Endothelial cell of umbilical vein (primary cell): Measurements from ENCODE around the gene CMTM2. TPM values are rescaled to one million over a fixed set of nuclear protein-coding genes. Genes with fewer than 3 reads are reported as not detected.

Experiments
- BruUV-seq: library from RNA; stranded (reverse); fragments of 400-500 nt; replicated peaks from 2 replicates; lab custom pipeline; 2021; lab: Mats Ljungman, UMichigan
- CTCF ChIA-PET: fragments of 300-600, 350-600 bp; sonication (Branson Sonifier 250); formaldehyde crosslinking; loops from one replicate; lab custom pipeline; 2021; ENCODE audit warnings: antibody characterized with exemption, inconsistent platforms; lab: Charles Lee
- POLR2A ChIA-PET: fragments of 300-600, 350-600 bp; sonication (Branson Sonifier 250); formaldehyde crosslinking; loops from one replicate; lab custom pipeline; 2021; ENCODE audit warnings: antibody characterized with exemption, inconsistent platforms; lab: Charles Lee
- DNase-seq: peaks from one replicate; pipeline ENCODE4 v3.0.0-alpha.2; 2011; ENCODE audit warnings: low read depth, low spot score
- FAIRE-seq: peaks from 2 replicates; lab custom pipeline; 2011; peaks lifted over from hg19 to GRCh38; lab: Jason Lieb, UNC
- H2AFZ ChIP-seq: 2 replicates; pipeline ENCODE4 v1.6.0; 2012; ENCODE audit warnings: low read depth, low read length, control low read depth, inconsistent platforms
- H3K27ac ChIP-seq: 2 replicates; pipeline ENCODE4 v1.5.1; 2011; ENCODE audit warnings: low read depth, mild to moderate bottlenecking, control low read depth, low read length, moderate library complexity; ENCODE audit not compliant: insufficient read depth
- H3K27me3 ChIP-seq, 2 experiments: 2 replicates each; pipeline versions ENCODE4 v1.6.0 to v1.6.1; 2011; ENCODE audit warnings: low read length in 2 of 2, mixed read lengths in 1 of 2; ENCODE audit not compliant: control insufficient read depth in 2 of 2, insufficient read depth in 2 of 2
- H3K36me3 ChIP-seq, 2 experiments: 2 replicates in 1 of 2; 3 replicates in 1 of 2; pipeline ENCODE4 v1.5.1; 2011; ENCODE audit warnings: low read length in 2 of 2, mild to moderate bottlenecking in 1 of 2, moderate library complexity in 1 of 2; ENCODE audit not compliant: control insufficient read depth in 2 of 2, insufficient read depth in 2 of 2; ENCODE audit errors: extremely low read depth in 1 of 2
- H3K4me1 ChIP-seq: 3 replicates; pipeline ENCODE4 v1.5.1; 2011; ENCODE audit warnings: mild to moderate bottlenecking, low read length; ENCODE audit not compliant: control insufficient read depth, insufficient read depth; ENCODE audit errors: extremely low read depth
- H3K4me2 ChIP-seq: 2 replicates; pipeline ENCODE4 v1.6.1; 2011; ENCODE audit warnings: low read length, control low read depth, mixed read lengths; ENCODE audit not compliant: insufficient read depth
- H3K4me3 ChIP-seq, 3 experiments: fragments of 200-600 bp in 1 of 3; sonication (generic), shearing (Covaris generic) in 1 of 3; replicated peaks in 1 of 3; 2 replicates each; pipeline ENCODE4 v1.5.1; 2011 to 2016; ENCODE audit warnings: control low read depth in 3 of 3, low read length in 3 of 3, mild to moderate bottlenecking in 2 of 3, inconsistent platforms in 1 of 3, low read depth in 1 of 3, moderate library complexity in 1 of 3; ENCODE audit not compliant: insufficient read depth in 1 of 3
- H3K79me2 ChIP-seq: 2 replicates; pipeline ENCODE4 v1.6.0; 2012; ENCODE audit warnings: low read length, inconsistent platforms; ENCODE audit not compliant: control insufficient read depth, insufficient read depth
- H3K9ac ChIP-seq: replicated peaks from 2 replicates; pipeline ENCODE3; 2011; ENCODE audit warnings: low read length, control low read depth; ENCODE audit not compliant: insufficient read depth; ENCODE audit errors: extremely low read depth
- H3K9me1 ChIP-seq: replicated peaks from 3 replicates; pipeline ENCODE4 v1.6.0; 2011; ENCODE audit warnings: mild to moderate bottlenecking, low read length; ENCODE audit not compliant: control insufficient read depth, insufficient read depth; ENCODE audit errors: extremely low read depth
- H3K9me3 ChIP-seq: replicated peaks from 2 replicates; pipeline ENCODE4 v1.5.1; 2012; ENCODE audit warnings: low read length, inconsistent platforms; ENCODE audit not compliant: control insufficient read depth, insufficient read depth
- H4K20me1 ChIP-seq: replicated peaks from 2 replicates; pipeline ENCODE3; 2011; ENCODE audit warnings: mild to moderate bottlenecking, low read length; ENCODE audit not compliant: control insufficient read depth, insufficient read depth; ENCODE audit errors: extremely low read depth
- CTCF ChIP-seq, 2 donors: IDR thresholded peaks; 1 replicate in 1 of 2; 2 replicates in 1 of 2; pipeline ENCODE4 v1.5.1; 2011; ENCODE audit warnings: low read length in 2 of 2, mild to moderate bottlenecking in 2 of 2, moderate library complexity in 2 of 2, control low read depth in 1 of 2, inconsistent platforms in 1 of 2, low read depth in 1 of 2; ENCODE audit not compliant: insufficient read depth in 1 of 2; ENCODE audit errors: extremely low read depth in 1 of 2
- EZH2 ChIP-seq: IDR thresholded peaks from 2 replicates; pipeline ENCODE4 v1.6.1; 2012; ENCODE audit warnings: borderline replicate concordance, low read depth, mild to moderate bottlenecking, moderate library complexity, low read length, inconsistent platforms; ENCODE audit not compliant: severe bottlenecking
- FOS ChIP-seq: IDR thresholded peaks from 2 replicates; pipeline ENCODE4 v1.6.1; 2011; ENCODE audit warnings: mild to moderate bottlenecking, low read length, moderate library complexity, borderline replicate concordance; ENCODE audit not compliant: insufficient read depth
- GATA2 ChIP-seq: IDR thresholded peaks from 2 replicates; pipeline ENCODE4 v1.7.0; 2011; ENCODE audit warnings: low read depth, mild to moderate bottlenecking, moderate library complexity, mixed read lengths, low read length; ENCODE audit not compliant: insufficient read length, insufficient read depth
- JUN ChIP-seq: IDR thresholded peaks from 2 replicates; pipeline ENCODE4 v1.6.1; 2011; ENCODE audit warnings: borderline replicate concordance, low read depth; ENCODE audit not compliant: insufficient read length, insufficient read depth
- MAX ChIP-seq: IDR thresholded peaks from 2 replicates; pipeline ENCODE4 v1.6.1; 2011; ENCODE audit not compliant: insufficient read depth, insufficient read length
- MYC ChIP-seq: IDR thresholded peaks from one replicate; pipeline ENCODE4 v1.6.1; 2011; ENCODE audit warnings: mild to moderate bottlenecking, low read depth, low read length
- POLR2A ChIP-seq: IDR thresholded peaks from 2 replicates; pipeline ENCODE4 v1.6.1; 2012; ENCODE audit warnings: low read depth, mild to moderate bottlenecking, control low read depth, low read length
- POLR2AphosphoS5 ChIP-seq: IDR thresholded peaks from 2 replicates; pipeline ENCODE4 v1.6.1; 2012; ENCODE audit warnings: low read depth, mild to moderate bottlenecking, control low read depth, low read length, moderate library complexity; ENCODE audit not compliant: insufficient read depth
- dilution Hi-C: fragments of 300-500 bp; cut with MboI; formaldehyde crosslinking; loops from one replicate; pipeline ENCODE4 v1.15.0; 2019; ENCODE audit warnings: low sequenced_read_pairs; ENCODE audit not compliant: extremely low pct_ligation_motif_present
- intact Hi-C: fragments of 100-400 bp; cut with micrococcal nuclease; formaldehyde crosslinking; loops from one replicate; pipeline ENCODE4 v1.10.0; 2022
- polyA plus RNA-seq, 4 experiments: library from polyadenylated mRNA; depleted of rRNA in 3 of 4; stranded (reverse) in 3 of 4; unstranded in 1 of 4; fragments of >200 nt; gene quantifications; 2 replicates each; pipeline versions ENCODE4 v1.2.1 to v1.2.3, GENCODE V29; 2011 to 2012; ENCODE audit warnings: missing spikeins in 1 of 4
- total RNA-seq: library from RNA; stranded (reverse); gene quantifications from 2 replicates; pipeline ENCODE4 v1.2.3, GENCODE V29; 2021

The CMTM2 gene
- total and polyA plus RNA-seq, 2 donors (not counting 3 experiments of a cell fraction or from before 2014, with no cell fraction given) = not detected

GRCh38 chr16:66619534-66620428, 40.5 kb downstream of the CMTM2 start:
- Histone ChIP-seq H3K9me1 (no peaks in the 10 kb centered on the region), H3K79me2 (no peaks in the 10 kb centered on the region), H4K20me1 (no peaks in the 10 kb centered on the region), H3K9ac (no peak overlapping the region), H3K27ac (no peak overlapping the region), H2AFZ (no peak overlapping the region), H3K9me3 (no peaks in the 10 kb centered on the region), H3K4me2 (no peak overlapping the region), H3K4me3 (no peak overlapping the region), H3K4me1 (peaks cover 20% of the 10 kb centered on the region), H3K27me3 (no peaks in the 10 kb centered on the region), H3K36me3 (no peaks in the 10 kb centered on the region)
- DNase-seq (no peak), FAIRE-seq (no peak)
- no peak for TF ChIP-seq GATA2
- no peak for TF ChIP-seq MYC
- TF ChIP-seq CTCF (IDR thresholded peaks at IDR 0.05; ENCODE audit: extremely low read depth in 1 of 2, insufficient read depth in 1 of 2, low read depth in 1 of 2, low read length in 2 of 2) = no peak
- TF ChIP-seq EZH2 = no peak
- no peak for TF ChIP-seq POLR2A
- TF ChIP-seq POLR2AphosphoS5 = no peak
- TF ChIP-seq FOS = no peak
- TF ChIP-seq MAX = no peak
- no peak for TF ChIP-seq JUN
- POLR2A ChIA-PET = no interaction called here
- CTCF ChIA-PET = interaction anchor here (0.9 to 2.3 kb wide), 7 partner anchors 9 to 211 kb away, joined by 3 to 22 read pairs (median 3); partner anchors contain the start of gene NAE1
- intact Hi-C loops (no loop called here), dilution Hi-C loops (no loop called here)
- no TSS peak for BruUV-seq
